Astrocyte of the spinal cord (primary cell): ENCODE data around the gene TFAP2E.

Experiments used
- DNase-seq: peaks from one replicate; pipeline ENCODE4 v3.0.0; 2011; ENCODE audit warnings: low read depth, low spot score
- H3K4me3 ChIP-seq: 2 replicates; pipeline ENCODE4 v1.5.1; 2011; ENCODE audit warnings: low read depth, mild to moderate bottlenecking, low read length, moderate library complexity
- CTCF ChIP-seq: IDR thresholded peaks from 2 replicates; pipeline ENCODE4 v1.5.1; 2012; ENCODE audit warnings: low read depth, mild to moderate bottlenecking, low read length, inconsistent platforms
- in situ Hi-C: cut with HindIII; loops from 2 replicates; pipeline ENCODE4 v1.10.0; 2017; ENCODE audit warnings: low sequenced_read_pairs

TFAP2E gene

GRCh38 chr1:35560256-35561225, 12.6 kb upstream of the TFAP2E start:
- no peak for DNase-seq
- TF ChIP-seq CTCF: no peak
- H3K4me3 ChIP-seq: no peak overlapping the region
- in situ Hi-C loops: no loop called here

GRCh38 chr1:35561297-35561971, 11.7 kb upstream of the TFAP2E start:
- in situ Hi-C loops: no loop called here
- TF ChIP-seq CTCF: no peak
- H3K4me3 ChIP-seq: no peak overlapping the region
- DNase-seq: no peak

GRCh38 chr1:35561972-35562680, 11.0 kb upstream of the TFAP2E start:
- H3K4me3 ChIP-seq: no peak overlapping the region
- in situ Hi-C loops: no loop called here
- TF ChIP-seq CTCF: no peak
- DNase-seq: no peak

- in situ Hi-C loops: no loop called here
- TF ChIP-seq CTCF: no peak
- DNase-seq: no peak
- no peak overlapping the region for H3K4me3 ChIP-seq
Observed at GRCh38 chr1:35563166-35563565, 9.9 kb upstream of the TFAP2E start.

- peak; percentile 86 for TF ChIP-seq CTCF
- DNase-seq: peak; percentile 66
- in situ Hi-C loops: no loop called here
- no peak overlapping the region for H3K4me3 ChIP-seq
Observed at GRCh38 chr1:35564037-35564883, 8.9 kb upstream of the TFAP2E start.
